GM23338 (cell line): Measurements from ENCODE around the gene SCAPER. TPM values are rescaled to one million over a fixed set of nuclear protein-coding genes. Genes with fewer than 3 reads are reported as not detected.

Experiments
- ATAC-seq: fragments of 200-7000 bp; cut with Tn5 transposase; 3 replicates; pipeline ENCODE4 v1.9.1; 2020
- DNase-seq: peaks from one replicate; pipeline ENCODE4 v3.0.0-alpha.2; 2015; ENCODE audit warnings: low spot score
- H2AFZ ChIP-seq: fragments of 200-600 bp; sonication (generic); 2 replicates; pipeline ENCODE4 v1.8.0; 2016; ENCODE audit warnings: antibody characterized with exemption, mild to moderate bottlenecking, moderate library complexity
- H3F3A ChIP-seq: fragments of 200-600 bp; sonication (generic); replicated peaks from 2 replicates; pipeline ENCODE4 v1.8.0; 2017; ENCODE audit warnings: antibody characterized with exemption, mixed run types, low read depth
- H3K27ac ChIP-seq: fragments of 200-600 bp; sonication (generic); 2 replicates; pipeline ENCODE4 v1.6.1; 2016; ENCODE audit warnings: low read depth
- H3K27me3 ChIP-seq: fragments of 200-600 bp; sonication (generic); 2 replicates; pipeline ENCODE4 v1.8.0; 2016; ENCODE audit warnings: mild to moderate bottlenecking, mixed run types, moderate library complexity; ENCODE audit not compliant: insufficient read depth
- H3K36me3 ChIP-seq: fragments of 200-600 bp; sonication (generic); 2 replicates; pipeline ENCODE4 v1.8.0; 2016; ENCODE audit warnings: mild to moderate bottlenecking; ENCODE audit not compliant: insufficient read depth
- H3K4me1 ChIP-seq: fragments of 200-600 bp; sonication (generic); 2 replicates; pipeline ENCODE4 v1.8.0; 2016; ENCODE audit warnings: mild to moderate bottlenecking, moderate library complexity; ENCODE audit not compliant: insufficient read depth
- H3K4me2 ChIP-seq: fragments of 200-600 bp; sonication (generic); 2 replicates; pipeline ENCODE4 v1.7.1; 2017; ENCODE audit warnings: mixed run types
- H3K4me3 ChIP-seq: fragments of 200-600 bp; sonication (generic); 2 replicates; pipeline ENCODE4 v1.6.1; 2016; ENCODE audit warnings: mixed run types
- H3K79me2 ChIP-seq: fragments of 200-600 bp; sonication (generic); replicated peaks from 2 replicates; pipeline ENCODE4 v1.8.0; 2017; ENCODE audit warnings: mild to moderate bottlenecking; ENCODE audit not compliant: insufficient read depth
- H3K9me2 ChIP-seq: fragments of 200-600 bp; sonication (generic); 2 replicates; pipeline ENCODE4 v1.8.0; 2017; ENCODE audit not compliant: insufficient read depth
- H4K20me1 ChIP-seq: fragments of 200-600 bp; sonication (generic); replicated peaks from 2 replicates; pipeline ENCODE4 v1.8.0; 2017; ENCODE audit warnings: mild to moderate bottlenecking; ENCODE audit not compliant: insufficient read depth
- H3K27ac Mint-ChIP-seq: 2 replicates; pipeline ENCODE4 v1.8.0; 2020; ENCODE audit warnings: inconsistent platforms, mild to moderate bottlenecking, moderate library complexity, mixed read lengths
- H3K27me3 Mint-ChIP-seq: 3 replicates; pipeline ENCODE4 v1.8.0; 2022; ENCODE audit warnings: low read depth, mild to moderate bottlenecking, moderate library complexity, mixed read lengths, inconsistent platforms; ENCODE audit not compliant: insufficient read depth, poor library complexity
- H3K36me3 Mint-ChIP-seq: 3 replicates; pipeline ENCODE4 v1.8.0; 2021; ENCODE audit warnings: low read depth, mild to moderate bottlenecking, inconsistent platforms, moderate library complexity, mixed read lengths
- H3K4me1 Mint-ChIP-seq: 3 replicates; pipeline ENCODE4 v1.8.0; 2020; ENCODE audit warnings: mild to moderate bottlenecking, inconsistent platforms, mixed read lengths
- H3K4me3 Mint-ChIP-seq: 3 replicates; pipeline ENCODE4 v1.8.0; 2021; ENCODE audit warnings: moderate library complexity, mild to moderate bottlenecking, inconsistent platforms, mixed read lengths
- H3K9me3 Mint-ChIP-seq: 3 replicates; pipeline ENCODE4 v1.8.0; 2020; ENCODE audit warnings: moderate library complexity, mild to moderate bottlenecking, inconsistent platforms, mixed read lengths
- CREB1 ChIP-seq: fragments of 250-450 bp; sonication (Bioruptor Pico); IDR thresholded peaks from 2 replicates; pipeline ENCODE4 v1.5.0; 2020; ENCODE audit warnings: low read depth, mild to moderate bottlenecking, moderate library complexity
- ETS1 ChIP-seq: IDR thresholded peaks from 2 replicates; pipeline ENCODE4 v1.6.1; 2016; ENCODE audit warnings: antibody characterized with exemption
- EZH2 ChIP-seq: fragments of 200-600 bp; sonication (generic); IDR thresholded peaks from one replicate; pipeline ENCODE4 v1.8.0; 2017; ENCODE audit warnings: antibody characterized with exemption, mild to moderate bottlenecking, low read depth; ENCODE audit not compliant: unreplicated experiment
- EZH2phosphoT487 ChIP-seq: fragments of 200-600 bp; sonication (generic); IDR thresholded peaks from one replicate; pipeline ENCODE4 v1.8.1; 2018; ENCODE audit warnings: antibody characterized with exemption; ENCODE audit not compliant: unreplicated experiment
- JUNB ChIP-seq: IDR thresholded peaks from one replicate; pipeline ENCODE4 v1.6.1; 2016; ENCODE audit warnings: antibody characterized with exemption; ENCODE audit not compliant: unreplicated experiment
- NANOG ChIP-seq: IDR thresholded peaks from 2 replicates; pipeline ENCODE4 v1.6.1; 2016; ENCODE audit warnings: antibody characterized with exemption, borderline replicate concordance
- STAT1 ChIP-seq: IDR thresholded peaks from one replicate; pipeline ENCODE4 v1.6.1; 2016; ENCODE audit warnings: antibody characterized with exemption; ENCODE audit not compliant: unreplicated experiment
- ZNF114 ChIP-seq: fragments of 250-450 bp; sonication (Bioruptor Pico); IDR thresholded peaks from 2 replicates; pipeline ENCODE4 v1.5.0; 2020; ENCODE audit warnings: mild to moderate bottlenecking, moderate library complexity
- ZNF331 ChIP-seq: fragments of 250-450 bp; sonication (Bioruptor Pico); IDR thresholded peaks from 2 replicates; pipeline ENCODE4 v1.5.0; 2020; ENCODE audit warnings: low read depth, mild to moderate bottlenecking, moderate library complexity
- polyA plus RNA-seq: library from polyadenylated mRNA; unstranded; fragments of >200 nt; fragmentation: Nextera tagmentation; extraction: Ambion mirVana; gene quantifications from 2 replicates; pipeline ENCODE4 v1.2.1, GENCODE V29; 2016
- total RNA-seq: library from RNA; depleted of rRNA; stranded (reverse); fragments of >200 nt; shearing (Covaris generic); gene quantifications from 2 replicates; pipeline ENCODE4 v1.2.3, GENCODE V29; 2014
- TF ChIP-seq, protein P1 (sequence below): IDR thresholded peaks from one replicate; pipeline ENCODE4 v1.6.1; 2018; ENCODE audit warnings: antibody characterized with exemption; ENCODE audit not compliant: unreplicated experiment

Gene SCAPER
- total and polyA plus RNA-seq, 2 experiments from 2014 or later, result 9.1 to 17.6 TPM

- H3K27ac ChIP-seq, result peak overlapping the region; percentile 65; the same call in 1 of the 2 replicates
- peak overlapping the region; percentile 92 for H3K4me3 Mint-ChIP-seq
- peaks cover 5% of the 10 kb centered on the region; the same call in 1 of the 2 replicates for H3K4me1 ChIP-seq
- peaks cover 49% of the 10 kb centered on the region for H3K36me3 Mint-ChIP-seq
- no peak for ATAC-seq
- peak overlapping the region; percentile 66; the same call in 1 of the 2 replicates for H2AFZ ChIP-seq
- H3K4me3 ChIP-seq, result peak overlapping the region; percentile 82
- TF ChIP-seq ZNF114 (CRISPR knock-in tag) (no peak), CREB1 (no peak), EZH2 (no peak), NANOG (no peak), ZNF331 (CRISPR knock-in tag) (no peak), ETS1 (no peak), EZH2phosphoT487 (no peak), JUNB (no peak), STAT1 (no peak)
- TF ChIP-seq, protein P1, sequence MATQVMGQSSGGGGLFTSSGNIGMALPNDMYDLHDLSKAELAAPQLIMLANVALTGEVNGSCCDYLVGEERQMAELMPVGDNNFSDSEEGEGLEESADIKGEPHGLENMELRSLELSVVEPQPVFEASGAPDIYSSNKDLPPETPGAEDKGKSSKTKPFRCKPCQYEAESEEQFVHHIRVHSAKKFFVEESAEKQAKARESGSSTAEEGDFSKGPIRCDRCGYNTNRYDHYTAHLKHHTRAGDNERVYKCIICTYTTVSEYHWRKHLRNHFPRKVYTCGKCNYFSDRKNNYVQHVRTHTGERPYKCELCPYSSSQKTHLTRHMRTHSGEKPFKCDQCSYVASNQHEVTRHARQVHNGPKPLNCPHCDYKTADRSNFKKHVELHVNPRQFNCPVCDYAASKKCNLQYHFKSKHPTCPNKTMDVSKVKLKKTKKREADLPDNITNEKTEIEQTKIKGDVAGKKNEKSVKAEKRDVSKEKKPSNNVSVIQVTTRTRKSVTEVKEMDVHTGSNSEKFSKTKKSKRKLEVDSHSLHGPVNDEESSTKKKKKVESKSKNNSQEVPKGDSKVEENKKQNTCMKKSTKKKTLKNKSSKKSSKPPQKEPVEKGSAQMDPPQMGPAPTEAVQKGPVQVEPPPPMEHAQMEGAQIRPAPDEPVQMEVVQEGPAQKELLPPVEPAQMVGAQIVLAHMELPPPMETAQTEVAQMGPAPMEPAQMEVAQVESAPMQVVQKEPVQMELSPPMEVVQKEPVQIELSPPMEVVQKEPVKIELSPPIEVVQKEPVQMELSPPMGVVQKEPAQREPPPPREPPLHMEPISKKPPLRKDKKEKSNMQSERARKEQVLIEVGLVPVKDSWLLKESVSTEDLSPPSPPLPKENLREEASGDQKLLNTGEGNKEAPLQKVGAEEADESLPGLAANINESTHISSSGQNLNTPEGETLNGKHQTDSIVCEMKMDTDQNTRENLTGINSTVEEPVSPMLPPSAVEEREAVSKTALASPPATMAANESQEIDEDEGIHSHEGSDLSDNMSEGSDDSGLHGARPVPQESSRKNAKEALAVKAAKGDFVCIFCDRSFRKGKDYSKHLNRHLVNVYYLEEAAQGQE, result no peak
- H3K9me3 Mint-ChIP-seq, result no peaks in the 10 kb centered on the region
- H3K27me3 ChIP-seq, result no peaks in the 10 kb centered on the region
- H4K20me1 ChIP-seq, result no peaks in the 10 kb centered on the region
- H3K4me2 ChIP-seq, result peak overlapping the region; percentile 88
- H3K27me3 Mint-ChIP-seq, result peaks cover 3% of the 10 kb centered on the region
- H3K27ac Mint-ChIP-seq, result peak overlapping the region; percentile 98
- DNase-seq, result peak; percentile 17
- H3K36me3 ChIP-seq, result peaks cover 20% of the 10 kb centered on the region
- H3F3A ChIP-seq, result no peaks in the 10 kb centered on the region
- H3K79me2 ChIP-seq, result peaks cover 38% of the 10 kb centered on the region
- no peaks in the 10 kb centered on the region for H3K9me2 ChIP-seq
- H3K4me1 Mint-ChIP-seq, result peaks cover 16% of the 10 kb centered on the region
These were observed 27.2 kb upstream of the SCAPER start for GRCh38 chr15:76932135-76932966.
